ENCODE data around the gene EBF3. TPM values are rescaled to one million over a fixed set of nuclear protein-coding genes. Genes with fewer than 3 reads are reported as not detected.

EBF3 gene
- polyA plus RNA-seq, 4 donors: 0.89 to 2.8 (median 1.8) TPM

- DNase-seq (ENCODE audit: low read depth in 4 of 4, low spot score in 2 of 4): no peak
These were observed 49.8 kb downstream of the EBF3 start for GRCh38 chr10:129914153-129914855.

- DNase-seq (ENCODE audit: low read depth in 4 of 4, low spot score in 2 of 4): no peak
These were observed 50.9 kb downstream of the EBF3 start for GRCh38 chr10:129912986-129913695.

GRCh38 chr10:129912166-129912917 is 51.7 kb downstream of the EBF3 start:
- no peak for DNase-seq (ENCODE audit: low read depth in 4 of 4, low spot score in 2 of 4)

GRCh38 chr10:129911451-129912165 is 52.5 kb downstream of the EBF3 start:
- DNase-seq (ENCODE audit: low read depth in 4 of 4, low spot score in 2 of 4): no peak

GRCh38 chr10:129910861-129911260 is 53.2 kb downstream of the EBF3 start:
- DNase-seq (ENCODE audit: low read depth in 4 of 4, low spot score in 2 of 4): no peak

- no peak for DNase-seq (ENCODE audit: low read depth in 4 of 4, low spot score in 2 of 4)
These were observed 54.4 kb downstream of the EBF3 start for GRCh38 chr10:129909531-129910256.

- DNase-seq (ENCODE audit: low read depth in 4 of 4, low spot score in 2 of 4): no peak
These were observed 55.0 kb downstream of the EBF3 start for GRCh38 chr10:129909080-129909479.

- DNase-seq (ENCODE audit: low read depth in 4 of 4, low spot score in 2 of 4): no peak
These were observed 55.7 kb downstream of the EBF3 start for GRCh38 chr10:129908406-129908805.

GRCh38 chr10:129905553-129905952 is 58.5 kb downstream of the EBF3 start:
- DNase-seq (ENCODE audit: low read depth in 4 of 4, low spot score in 2 of 4): no peak

GRCh38 chr10:129904323-129904722 is 59.8 kb downstream of the EBF3 start:
- DNase-seq (ENCODE audit: low read depth in 4 of 4, low spot score in 2 of 4): no peak

GRCh38 chr10:129901389-129902006 is 62.6 kb downstream of the EBF3 start:
- DNase-seq (ENCODE audit: low read depth in 4 of 4, low spot score in 2 of 4): no peak

GRCh38 chr10:129900825-129901224 is 63.2 kb downstream of the EBF3 start:
- no peak for DNase-seq (ENCODE audit: low read depth in 4 of 4, low spot score in 2 of 4)

- no peak for DNase-seq (ENCODE audit: low read depth in 4 of 4, low spot score in 2 of 4)
These were observed 64.6 kb downstream of the EBF3 start for GRCh38 chr10:129899276-129900130.

- DNase-seq (ENCODE audit: low read depth in 4 of 4, low spot score in 2 of 4): no peak
These were observed 65.3 kb downstream of the EBF3 start for GRCh38 chr10:129898706-129899268.

GRCh38 chr10:129897871-129898626 is 66.0 kb downstream of the EBF3 start:
- DNase-seq (ENCODE audit: low read depth in 4 of 4, low spot score in 2 of 4): no peak

GRCh38 chr10:129896860-129897200 is 67.2 kb downstream of the EBF3 start:
- DNase-seq (ENCODE audit: low read depth in 4 of 4, low spot score in 2 of 4): no peak

- DNase-seq (ENCODE audit: low read depth in 4 of 4, low spot score in 2 of 4): no peak
These were observed 67.8 kb downstream of the EBF3 start for GRCh38 chr10:129896136-129896859.

Data from left renal cortex interstitium (tissue), 4 donors.